HCT116 (cell line): ENCODE data around the gene DOK6. TPM values are rescaled to one million over a fixed set of nuclear protein-coding genes. Genes with fewer than 3 reads are reported as not detected.

Experiments
- ATAC-seq: fragments of 200-7000 bp; cut with Tn5 transposase; 2 replicates; pipeline ENCODE4 v1.9.1; 2020; ENCODE audit warnings: mild to moderate bottlenecking, moderate library complexity
- BruUV-seq: library from RNA; stranded (reverse); fragments of 400-500 nt; replicated peaks from 2 replicates; lab custom pipeline; 2021; lab: Mats Ljungman, UMichigan
- CTCF ChIA-PET: fragments of 300-600 bp; sonication (Branson Sonifier 250); formaldehyde crosslinking; loops from one replicate; lab custom pipeline; 2021; ENCODE audit warnings: antibody characterized with exemption; lab: Charles Lee
- POLR2A ChIA-PET: fragments of 300-600, 350-600 bp; sonication (Branson Sonifier 250); formaldehyde crosslinking; loops from one replicate; lab custom pipeline; 2021; ENCODE audit warnings: antibody characterized with exemption; lab: Charles Lee
- RAD21 ChIA-PET, 2 experiments: fragments of 300-600 bp; sonication (Branson Sonifier 250); formaldehyde crosslinking; loops; one replicate each; lab custom pipeline; 2023; ENCODE audit warnings: low total read pairs in 2 of 2; ENCODE audit not compliant: uncharacterized antibody in 2 of 2, unreplicated experiment in 2 of 2, low non-redundant PET in 1 of 2; lab: Charles Lee
- DNase-seq: peaks from one replicate; pipeline ENCODE4 v3.0.0-alpha.2; 2010; ENCODE audit warnings: low read depth, low spot score
- H2AFZ ChIP-seq: fragments of 200-600 bp; shearing (Covaris generic), sonication (generic); 2 replicates; pipeline ENCODE4 v1.6.1; 2017; ENCODE audit warnings: low read depth, mixed run types, mixed read lengths, antibody characterized with exemption, low read length; ENCODE audit not compliant: poor library complexity, severe bottlenecking
- H3K27ac ChIP-seq: 2 replicates; pipeline ENCODE4 v1.5.1; 2012; ENCODE audit warnings: low read depth, low read length
- H3K27me3 ChIP-seq: fragments of 200-600 bp; sonication (generic); 2 replicates; pipeline ENCODE4 v1.6.1; 2016; ENCODE audit warnings: mixed run types, low read length, mixed read lengths; ENCODE audit not compliant: insufficient read depth
- H3K36me3 ChIP-seq, 2 experiments: fragments of 200-500 bp in 1 of 2; fragments of 200-600 bp in 1 of 2; sonication (Bioruptor generic) in 1 of 2; sonication (generic) in 1 of 2; 2 replicates each; pipeline versions ENCODE4 v1.5.1 to v1.6.1; 2014 to 2016; ENCODE audit warnings: low read length in 2 of 2, inconsistent platforms in 1 of 2, mixed read lengths in 1 of 2, mixed run types in 1 of 2; ENCODE audit not compliant: insufficient read depth in 2 of 2, control insufficient read depth in 1 of 2
- H3K4me1 ChIP-seq, 2 experiments: fragments of 200-600 bp in 1 of 2; sonication (generic) in 1 of 2; 2 replicates each; pipeline versions ENCODE4 v1.5.1 to v1.6.1; 2012 to 2017; ENCODE audit warnings: low read length in 2 of 2, inconsistent platforms in 1 of 2, mild to moderate bottlenecking in 1 of 2, mixed read lengths in 1 of 2, mixed run types in 1 of 2, moderate library complexity in 1 of 2; ENCODE audit not compliant: insufficient read depth in 2 of 2, control insufficient read depth in 1 of 2
- H3K4me2 ChIP-seq: fragments of 200-600 bp; sonication (generic); 2 replicates; pipeline ENCODE4 v1.6.1; 2017; ENCODE audit warnings: mixed run types, low read length, mixed read lengths
- H3K4me3 ChIP-seq, 2 experiments: fragments of 200-600 bp in 1 of 2; sonication (generic) in 1 of 2; replicated peaks in 1 of 2; 2 replicates each; pipeline ENCODE4 v1.5.1; 2011 to 2016; ENCODE audit warnings: low read length in 2 of 2, control low read depth in 1 of 2, low read depth in 1 of 2, mild to moderate bottlenecking in 1 of 2, mixed read lengths in 1 of 2, mixed run types in 1 of 2
- H3K79me2 ChIP-seq: fragments of 200-600 bp; sonication (generic); 2 replicates; pipeline ENCODE4 v1.6.1; 2017; ENCODE audit warnings: mild to moderate bottlenecking, mixed run types, low read length, moderate library complexity, mixed read lengths; ENCODE audit not compliant: insufficient read depth
- H3K9ac ChIP-seq: fragments of 200-600 bp; sonication (generic); 2 replicates; pipeline ENCODE4 v1.6.1; 2016; ENCODE audit warnings: low read length, mixed read lengths
- H3K9me2 ChIP-seq: fragments of 200-600 bp; sonication (generic), shearing (Covaris generic); 2 replicates; pipeline ENCODE4 v1.6.1; 2017; ENCODE audit warnings: mixed run types, mild to moderate bottlenecking, moderate library complexity; ENCODE audit not compliant: insufficient read depth
- H3K9me3 ChIP-seq, 2 experiments: fragments of 200-500 bp in 1 of 2; fragments of 200-600 bp in 1 of 2; sonication (Bioruptor generic) in 1 of 2; sonication (generic) in 1 of 2; 2 replicates each; pipeline ENCODE4 v1.6.1; 2014 to 2017; ENCODE audit warnings: low read length in 2 of 2, mixed read lengths in 2 of 2, inconsistent platforms in 1 of 2, low read depth in 1 of 2, mild to moderate bottlenecking in 1 of 2, mixed run types in 1 of 2, moderate library complexity in 1 of 2; ENCODE audit not compliant: control insufficient read depth in 1 of 2, insufficient read depth in 1 of 2
- H4K20me1 ChIP-seq: fragments of 200-600 bp; sonication (generic), shearing (Covaris generic); 2 replicates; pipeline ENCODE4 v1.6.1; 2017; ENCODE audit warnings: mixed run types, mild to moderate bottlenecking, moderate library complexity; ENCODE audit not compliant: insufficient read depth
- ATF3 ChIP-seq: IDR thresholded peaks from 2 replicates; pipeline ENCODE4 v1.6.1; 2012
- CEBPB ChIP-seq: IDR thresholded peaks from 2 replicates; pipeline ENCODE4 v1.6.1; 2012; ENCODE audit warnings: low read depth
- ELF1 ChIP-seq: IDR thresholded peaks from 2 replicates; pipeline ENCODE4 v1.6.1; 2012; ENCODE audit warnings: low read depth, borderline replicate concordance
- POLR2A ChIP-seq: IDR thresholded peaks from 2 replicates; pipeline ENCODE4 v1.7.0; 2011; ENCODE audit warnings: borderline replicate concordance; ENCODE audit not compliant: insufficient read depth, insufficient read length; ENCODE audit errors: extremely low read depth
- POLR2AphosphoS5 ChIP-seq: IDR thresholded peaks from 2 replicates; pipeline ENCODE4 v1.6.1; 2011; ENCODE audit warnings: mild to moderate bottlenecking, low read depth, low read length, moderate library complexity
- RAD21 ChIP-seq: IDR thresholded peaks from 2 replicates; pipeline ENCODE4 v1.6.1; 2012; ENCODE audit warnings: low read depth, mild to moderate bottlenecking
- SRF ChIP-seq: IDR thresholded peaks from 2 replicates; pipeline ENCODE4 v1.6.1; 2012; ENCODE audit warnings: low read depth
- TCF7L2 ChIP-seq: IDR thresholded peaks from 2 replicates; pipeline ENCODE4 v1.7.0; 2011; ENCODE audit warnings: borderline replicate concordance, inconsistent platforms; ENCODE audit not compliant: insufficient read depth, insufficient read length; ENCODE audit errors: extremely low read depth
- YY1 ChIP-seq: IDR thresholded peaks from 2 replicates; pipeline ENCODE4 v1.6.1; 2011; ENCODE audit warnings: low read length, low read depth, moderate library complexity, mild to moderate bottlenecking; ENCODE audit not compliant: insufficient replicate concordance; ENCODE audit errors: extremely low read depth
- intact Hi-C: fragments of 100-400 bp; cut with micrococcal nuclease; formaldehyde crosslinking; loops from 2 replicates; pipeline ENCODE4 v1.10.0; 2022
- total RNA-seq: library from RNA; stranded (reverse); gene quantifications from one replicate; pipeline ENCODE4 v1.2.1, GENCODE V29; 2021; ENCODE audit not compliant: unreplicated experiment

The DOK6 gene
- total RNA-seq, 1 experiment from 2014 or later, result not detected

DNA sequence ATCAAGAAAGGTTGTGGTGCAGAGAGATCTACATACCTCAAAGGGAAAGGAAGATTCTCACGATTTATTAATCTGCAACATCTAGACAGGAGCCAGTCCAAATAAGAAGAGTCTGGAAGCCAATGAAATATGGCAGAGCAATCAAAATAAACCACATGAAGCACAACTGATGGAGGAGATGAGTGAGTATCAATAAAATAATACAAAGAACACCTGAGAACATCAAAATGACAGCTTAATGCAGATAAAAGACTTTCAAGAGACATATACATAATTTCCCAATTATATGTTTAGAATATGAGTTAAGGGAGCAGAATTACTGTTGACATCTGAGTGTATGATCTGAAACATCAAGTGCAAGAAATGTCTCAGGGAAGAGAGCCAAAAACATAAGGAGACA, 12.5 kb upstream of the DOK6 start:
- Histone ChIP-seq H3K36me3 (no peaks in the 10 kb centered on the region), H3K9me3 (no peaks in the 10 kb centered on the region), H3K9me2 (no peaks in the 10 kb centered on the region), H3K27me3 (no peaks in the 10 kb centered on the region), H3K4me2 (no peak overlapping the region), H3K79me2 (no peaks in the 10 kb centered on the region), H4K20me1 (no peaks in the 10 kb centered on the region), H3K4me1 (no peaks in the 10 kb centered on the region), H3K9ac (no peak overlapping the region), H2AFZ (no peak overlapping the region), H3K4me3 (no peak overlapping the region), H3K27ac (no peak overlapping the region)
- no peak for ATAC-seq
- TF ChIP-seq ATF3 (no peak), YY1 (no peak), SRF (no peak), POLR2A (no peak), RAD21 (no peak), CEBPB (no peak), POLR2AphosphoS5 (no peak)
- intact Hi-C loops, result no loop called here
- BruUV-seq, result no TSS peak
- POLR2A ChIA-PET, result no interaction called here
- no peak for DNase-seq
- RAD21 ChIA-PET, result no interaction called here
- CTCF ChIA-PET, result no interaction called here

GRCh38 chr18:69397096-69397495, 3.6 kb upstream of the DOK6 start:
- Histone ChIP-seq H3K9ac (no peak overlapping the region), H3K4me2 (no peak overlapping the region), H3K36me3 (no peaks in the 10 kb centered on the region), H3K9me2 (no peaks in the 10 kb centered on the region), H3K4me1 (no peaks in the 10 kb centered on the region; a peak in 1 of 4 replicates), H4K20me1 (no peaks in the 10 kb centered on the region), H3K27ac (no peak overlapping the region), H2AFZ (no peak overlapping the region), H3K79me2 (no peaks in the 10 kb centered on the region), H3K4me3 (no peak overlapping the region), H3K9me3 (no peaks in the 10 kb centered on the region), H3K27me3 (no peaks in the 10 kb centered on the region)
- ChIA-PET CTCF (no interaction called here), RAD21 (no interaction called here), POLR2A (no interaction called here)
- no TSS peak for BruUV-seq
- intact Hi-C loops, result no loop called here
- ATAC-seq, result peak; percentile 38; the same call in 1 of the 2 replicates
- TF ChIP-seq TCF7L2 (peak; percentile 20), ELF1 (no peak)
- peak; percentile 6 for DNase-seq
